ENCODE results near the gene ISM1.

Gene ISM1

GRCh38 chr20:13292201-13292885 is 71.3 kb downstream of the ISM1 start:
- no peak overlapping the region for H3K4me3 ChIP-seq (replicated peaks in 1 of 2; ENCODE audit: low read depth in 2 of 2, low read length in 2 of 2)
- no peak for DNase-seq (ENCODE audit: low read depth in 2 of 2)
- no peak for TF ChIP-seq CTCF (IDR thresholded peaks at IDR 0.05; ENCODE audit: low read depth, low read length)

DNA sequence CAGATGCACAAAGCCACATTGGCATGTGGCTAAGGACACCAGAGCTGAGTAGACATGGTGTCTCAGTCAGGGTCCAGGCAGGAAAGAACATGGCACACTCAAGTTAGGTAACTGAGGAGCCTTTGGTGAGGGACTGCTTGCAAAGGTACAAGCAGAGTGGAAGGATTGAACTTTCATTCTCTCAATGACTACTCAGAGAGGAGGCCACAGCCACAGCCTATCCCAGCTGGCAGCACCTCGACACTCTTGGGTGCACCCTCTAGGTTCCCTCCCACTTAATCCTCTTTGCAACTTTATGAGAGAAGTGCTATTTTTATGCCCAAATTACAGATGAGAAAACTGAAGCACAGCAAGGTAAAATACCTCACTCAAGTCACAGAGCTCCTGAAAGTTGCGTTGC is 73.4 kb downstream of the ISM1 start:
- no peak for DNase-seq (ENCODE audit: low read depth in 2 of 2)
- TF ChIP-seq CTCF (IDR thresholded peaks at IDR 0.05; ENCODE audit: low read depth, low read length) = no peak
- H3K4me3 ChIP-seq (replicated peaks in 1 of 2; ENCODE audit: low read depth in 2 of 2, low read length in 2 of 2) = no peak overlapping the region

DNA sequence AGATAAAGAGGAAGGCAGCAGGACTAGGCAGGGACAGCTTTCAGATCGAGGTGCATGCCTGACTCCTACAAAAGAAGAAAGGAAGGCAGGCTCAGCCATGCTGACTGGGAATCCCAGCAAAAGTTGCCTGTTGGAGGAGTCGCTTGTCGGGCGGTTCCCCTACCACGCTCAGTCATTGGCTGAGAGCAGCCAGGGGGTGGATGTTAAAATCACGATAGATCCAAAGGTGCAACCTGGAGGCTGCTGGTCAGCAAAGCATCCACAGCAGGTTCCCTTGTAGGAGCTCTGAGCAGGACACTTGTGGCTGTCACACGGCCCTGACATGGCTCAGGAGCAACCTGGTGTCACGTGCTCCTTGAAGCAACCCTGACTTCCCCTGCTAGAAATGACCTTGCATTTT is 74.6 kb downstream of the ISM1 start:
- no peak overlapping the region for H3K4me3 ChIP-seq (replicated peaks in 1 of 2; ENCODE audit: low read depth in 2 of 2, low read length in 2 of 2)
- no peak for TF ChIP-seq CTCF (IDR thresholded peaks at IDR 0.05; ENCODE audit: low read depth, low read length)
- no peak for DNase-seq (ENCODE audit: low read depth in 2 of 2)

- no peak for DNase-seq (ENCODE audit: low read depth in 2 of 2)
- H3K4me3 ChIP-seq (replicated peaks in 1 of 2; ENCODE audit: low read depth in 2 of 2, low read length in 2 of 2) = no peak overlapping the region
- TF ChIP-seq CTCF (IDR thresholded peaks at IDR 0.05; ENCODE audit: low read depth, low read length) = no peak
Measured at GRCh38 chr20:13296070-13296469, 75.0 kb downstream of the ISM1 start.

GRCh38 chr20:13297147-13297899 is 76.2 kb downstream of the ISM1 start:
- no peak for TF ChIP-seq CTCF (IDR thresholded peaks at IDR 0.05; ENCODE audit: low read depth, low read length)
- H3K4me3 ChIP-seq (replicated peaks in 1 of 2; ENCODE audit: low read depth in 2 of 2, low read length in 2 of 2) = no peak overlapping the region
- no peak for DNase-seq (ENCODE audit: low read depth in 2 of 2)

- no peak for TF ChIP-seq CTCF (IDR thresholded peaks at IDR 0.05; ENCODE audit: low read depth, low read length)
- no peak for DNase-seq (ENCODE audit: low read depth in 2 of 2)
- H3K4me3 ChIP-seq (replicated peaks in 1 of 2; ENCODE audit: low read depth in 2 of 2, low read length in 2 of 2) = no peak overlapping the region
Measured at GRCh38 chr20:13298692-13299373, 77.8 kb downstream of the ISM1 start.
